Activated CD8-positive, alpha-beta memory T cell treated with anti-CD3 and anti-CD28 coated beads, Interleukin-2, amount 10 ng/mL, durations not matched to agents 7 days and 5 days (primary cell): Measurements from ENCODE around the gene CFB. TPM values are rescaled to one million over a fixed set of nuclear protein-coding genes. Genes with fewer than 3 reads are reported as not detected.
A peak's percentile ranks its signal among the peaks of the same experiment; 100 is the strongest.
"Not testable (repeated sequence)": the region's sequence is repeated elsewhere in the genome, so short reads cannot be mapped to it uniquely, and the experiment has no call there.

Experiments
- ATAC-seq: fragments of 150-1000 bp; cut with Tn5 transposase; one replicate; pipeline ENCODE4 v1.10.0; 2021; ENCODE audit warnings: moderate library complexity
- CTCF ChIA-PET: fragments of 350-600 bp; sonication (Branson Sonifier 250); formaldehyde crosslinking; loops from one replicate; lab custom pipeline; 2021; ENCODE audit warnings: antibody characterized with exemption; lab: Charles Lee
- DNase-seq: peaks from one replicate; pipeline ENCODE4 v3.0.0-alpha.2; 2020
- H3K27ac Mint-ChIP-seq: one replicate; pipeline ENCODE4 v1.8.0; 2021; ENCODE audit warnings: mild to moderate bottlenecking, mixed read lengths
- H3K27me3 Mint-ChIP-seq: one replicate; pipeline ENCODE4 v1.8.0; 2021; ENCODE audit warnings: mixed read lengths
- H3K36me3 Mint-ChIP-seq: one replicate; pipeline ENCODE4 v1.8.0; 2021; ENCODE audit warnings: mild to moderate bottlenecking, mixed read lengths
- H3K4me1 Mint-ChIP-seq: one replicate; pipeline ENCODE4 v1.8.0; 2021; ENCODE audit warnings: mixed read lengths
- H3K4me3 Mint-ChIP-seq: one replicate; pipeline ENCODE4 v1.8.0; 2021; ENCODE audit warnings: mild to moderate bottlenecking, moderate library complexity, mixed read lengths
- H3K9me3 Mint-ChIP-seq: one replicate; pipeline ENCODE4 v1.8.0; 2022; ENCODE audit warnings: low read depth, mixed read lengths
- total RNA-seq, 2 experiments: library from RNA; stranded (reverse); gene quantifications; one replicate each; pipeline ENCODE4 v1.2.3, GENCODE V29; 2021

Gene CFB
- total RNA-seq, 2 experiments from 2014 or later, result 0.12 TPM; not detected in 1

GRCh38 chr6:31903957-31904356, 41.9 kb upstream of the CFB start:
- CTCF ChIA-PET, result interaction anchor here (1.0 kb wide), 1 partner anchor 14 kb away, joined by 3 read pairs; no protein-coding TSS in a partner anchor
- Mint-ChIP-seq H3K27me3 (peaks cover 24% of the 10 kb centered on the region), H3K4me3 (no peak overlapping the region), H3K27ac (no peak overlapping the region), H3K9me3 (no peaks in the 10 kb centered on the region), H3K4me1 (peaks cover 34% of the 10 kb centered on the region), H3K36me3 (peaks cover 1% of the 10 kb centered on the region)
- ATAC-seq, result no peak
- DNase-seq, result no peak

GRCh38 chr6:31905041-31905440, 40.9 kb upstream of the CFB start:
- H3K36me3 Mint-ChIP-seq, result no peaks in the 10 kb centered on the region
- H3K27ac Mint-ChIP-seq, result no peak overlapping the region
- no peaks in the 10 kb centered on the region for H3K9me3 Mint-ChIP-seq
- no peak overlapping the region for H3K4me3 Mint-ChIP-seq
- no peak for ATAC-seq
- DNase-seq, result no peak
- H3K27me3 Mint-ChIP-seq, result peaks cover 24% of the 10 kb centered on the region
- CTCF ChIA-PET, result interaction anchor here (1.0 to 1.1 kb wide), 3 partner anchors 13 to 53 kb away, joined by 3 read pairs; no protein-coding TSS in a partner anchor
- H3K4me1 Mint-ChIP-seq, result peaks cover 29% of the 10 kb centered on the region

GRCh38 chr6:31906122-31906521, 39.8 kb upstream of the CFB start:
- DNase-seq (no peak), ATAC-seq (no peak)
- Mint-ChIP-seq H3K27me3 (peaks cover 24% of the 10 kb centered on the region), H3K4me3 (no peak overlapping the region), H3K36me3 (no peaks in the 10 kb centered on the region), H3K4me1 (peaks cover 27% of the 10 kb centered on the region), H3K27ac (no peak overlapping the region), H3K9me3 (no peaks in the 10 kb centered on the region)
- CTCF ChIA-PET, result interaction anchor here (1.1 to 2.4 kb wide), 3 partner anchors 17 to 52 kb away, joined by 3 to 9 read pairs (median 8); no protein-coding TSS in a partner anchor

- Mint-ChIP-seq H3K27me3 (peaks cover 24% of the 10 kb centered on the region), H3K4me1 (peaks cover 29% of the 10 kb centered on the region)
- ATAC-seq, H3K36me3 Mint-ChIP-seq, H3K4me3 Mint-ChIP-seq, H3K9me3 Mint-ChIP-seq, DNase-seq, H3K27ac Mint-ChIP-seq: not testable (repeated sequence)
- CTCF ChIA-PET, result interaction anchor here (1.2 to 2.4 kb wide), 3 partner anchors 15 to 46 kb away, joined by 3 to 9 read pairs (median 8); no protein-coding TSS in a partner anchor
Observed at GRCh38 chr6:31906727-31907126, 39.2 kb upstream of the CFB start.

GRCh38 chr6:31907158-31907813, 38.6 kb upstream of the CFB start:
- CTCF ChIA-PET, result interaction anchor here (1.2 to 2.4 kb wide), 3 partner anchors 15 to 45 kb away, joined by 3 to 9 read pairs (median 8); no protein-coding TSS in a partner anchor
- peaks cover 32% of the 10 kb centered on the region for H3K4me1 Mint-ChIP-seq
- no peak for ATAC-seq

GRCh38 chr6:31908255-31908654, 37.6 kb upstream of the CFB start:
- CTCF ChIA-PET, result interaction anchor here (0.6 to 2.4 kb wide), 3 partner anchors 19 to 240 kb away, joined by 3 to 9 read pairs (median 8); no protein-coding TSS in a partner anchor
- H3K9me3 Mint-ChIP-seq, ATAC-seq, H3K4me3 Mint-ChIP-seq, DNase-seq, H3K36me3 Mint-ChIP-seq: not testable (repeated sequence)
- peaks cover 15% of the 10 kb centered on the region for H3K27me3 Mint-ChIP-seq
- H3K4me1 Mint-ChIP-seq, result peaks cover 25% of the 10 kb centered on the region
- H3K27ac Mint-ChIP-seq, result peak overlapping the region; percentile 42

More at GRCh38 chr6:31907158-31907813, 38.6 kb upstream of the CFB start:
- no peaks in the 10 kb centered on the region for H3K36me3 Mint-ChIP-seq
- no peak for DNase-seq
- no peak overlapping the region for H3K4me3 Mint-ChIP-seq
- no peaks in the 10 kb centered on the region for H3K9me3 Mint-ChIP-seq
- peaks cover 24% of the 10 kb centered on the region for H3K27me3 Mint-ChIP-seq
- H3K27ac Mint-ChIP-seq, result no peak overlapping the region

GRCh38 chr6:31908791-31909190, 37.1 kb upstream of the CFB start:
- CTCF ChIA-PET, result interaction anchor here (0.6 to 2.4 kb wide), 5 partner anchors 10 to 239 kb away, joined by 3 to 8 read pairs (median 3); no protein-coding TSS in a partner anchor
- H3K4me1 Mint-ChIP-seq, result peaks cover 25% of the 10 kb centered on the region
- H3K36me3 Mint-ChIP-seq, result no peaks in the 10 kb centered on the region
- H3K4me3 Mint-ChIP-seq, result no peak overlapping the region
- H3K9me3 Mint-ChIP-seq, result no peaks in the 10 kb centered on the region
- H3K27me3 Mint-ChIP-seq, result peaks cover 12% of the 10 kb centered on the region
- ATAC-seq, result peak; percentile 56
- H3K27ac Mint-ChIP-seq, result peak overlapping the region; percentile 42
- no peak for DNase-seq

- CTCF ChIA-PET, result interaction anchor here (0.6 to 1.2 kb wide), 3 partner anchors 11 to 43 kb away, joined by 3 read pairs; no protein-coding TSS in a partner anchor
- H3K36me3 Mint-ChIP-seq, H3K9me3 Mint-ChIP-seq, ATAC-seq, H3K27me3 Mint-ChIP-seq, H3K27ac Mint-ChIP-seq, DNase-seq, H3K4me3 Mint-ChIP-seq: not testable (repeated sequence)
- peaks cover 25% of the 10 kb centered on the region for H3K4me1 Mint-ChIP-seq
Observed at GRCh38 chr6:31909298-31909697, 36.6 kb upstream of the CFB start.

- ATAC-seq (no peak), DNase-seq (no peak)
- Mint-ChIP-seq H3K27ac (no peak overlapping the region), H3K27me3 (no peaks in the 10 kb centered on the region), H3K9me3 (no peaks in the 10 kb centered on the region), H3K36me3 (no peaks in the 10 kb centered on the region), H3K4me3 (no peak overlapping the region), H3K4me1 (peaks cover 25% of the 10 kb centered on the region)
- CTCF ChIA-PET, result no interaction called here
Observed at GRCh38 chr6:31911826-31912585, 33.9 kb upstream of the CFB start.

GRCh38 chr6:31915351-31915750, 30.5 kb upstream of the CFB start:
- no peak for ATAC-seq
- CTCF ChIA-PET, result no interaction called here
- H3K9me3 Mint-ChIP-seq, result no peaks in the 10 kb centered on the region
- no peak for DNase-seq
- no peak overlapping the region for H3K27ac Mint-ChIP-seq
- peaks cover 10% of the 10 kb centered on the region for H3K4me1 Mint-ChIP-seq
- H3K27me3 Mint-ChIP-seq, result no peaks in the 10 kb centered on the region
- no peaks in the 10 kb centered on the region for H3K36me3 Mint-ChIP-seq
- H3K4me3 Mint-ChIP-seq, result no peak overlapping the region

GRCh38 chr6:31915756-31916155, 30.1 kb upstream of the CFB start:
- Mint-ChIP-seq H3K4me1 (peaks cover 9% of the 10 kb centered on the region), H3K4me3 (no peak overlapping the region), H3K27ac (no peak overlapping the region), H3K27me3 (no peaks in the 10 kb centered on the region), H3K9me3 (no peaks in the 10 kb centered on the region), H3K36me3 (no peaks in the 10 kb centered on the region)
- DNase-seq, result no peak
- CTCF ChIA-PET, result no interaction called here
- no peak for ATAC-seq

- H3K4me1 Mint-ChIP-seq, result no peaks in the 10 kb centered on the region
- H3K27me3 Mint-ChIP-seq, result no peaks in the 10 kb centered on the region
- DNase-seq, result no peak
- CTCF ChIA-PET, result interaction anchor here (0.7 to 1.7 kb wide), 5 partner anchors 8 to 34 kb away, joined by 3 to 6 read pairs (median 3); partner anchors contain the start of gene EHMT2
- no peak for ATAC-seq
- no peak overlapping the region for H3K4me3 Mint-ChIP-seq
- no peaks in the 10 kb centered on the region for H3K9me3 Mint-ChIP-seq
- H3K27ac Mint-ChIP-seq, result no peak overlapping the region
- H3K36me3 Mint-ChIP-seq, result no peaks in the 10 kb centered on the region
Observed at GRCh38 chr6:31918069-31918720, 27.7 kb upstream of the CFB start.
